HG03565 (cell line): Measurements from ENCODE around the gene KRTAP12-1.

Experiments
- ATAC-seq: cut with Tn5 transposase; IDR thresholded peaks from one replicate; pipeline ENCODE4 v1.9.1; 2021; ENCODE audit warnings: mild to moderate bottlenecking, moderate library complexity; ENCODE audit not compliant: unreplicated experiment

KRTAP12-1 gene, protein sequence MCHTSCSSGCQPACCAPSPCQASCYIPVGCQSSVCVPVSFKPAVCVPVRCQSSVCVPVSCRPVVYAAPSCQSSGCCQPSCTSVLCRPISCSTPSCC

DNA sequence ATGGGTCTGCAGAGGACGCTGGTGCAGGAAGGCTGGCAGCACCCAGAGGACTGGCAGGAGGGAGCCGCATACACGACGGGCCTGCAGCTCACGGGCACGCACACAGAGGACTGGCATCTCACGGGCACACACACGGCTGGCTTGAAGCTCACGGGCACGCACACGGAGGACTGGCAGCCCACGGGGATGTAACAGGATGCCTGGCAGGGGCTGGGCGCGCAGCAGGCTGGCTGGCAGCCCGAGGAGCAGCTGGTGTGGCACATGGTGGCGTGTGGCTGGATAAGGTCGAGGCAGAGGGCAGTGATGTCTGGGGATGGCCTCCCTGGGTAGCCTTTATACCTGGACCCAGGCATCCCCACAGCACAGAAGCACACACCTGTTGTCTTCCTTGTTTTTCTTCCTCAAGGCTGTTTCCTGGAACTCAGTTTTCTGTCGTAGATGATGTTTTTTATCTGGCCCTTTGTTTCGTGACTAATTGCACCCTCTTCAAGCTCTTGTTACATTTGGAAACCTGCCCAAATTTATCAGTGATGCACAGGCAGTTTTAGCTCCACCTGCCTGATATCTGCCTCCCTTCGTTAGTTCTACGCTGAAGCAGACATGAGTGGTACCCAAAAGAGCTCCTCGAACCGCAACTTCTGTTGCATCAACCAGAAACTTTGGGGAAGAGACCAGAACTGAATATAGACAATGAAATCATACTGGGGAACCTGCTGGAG is at the start of gene KRTAP12-1:
Gene KRTAP12-1, minus strand, starts transcription at position 303 of the 719 bp plus-strand sequence. Its CDS starts 40 bp downstream, at position 263.
- no peak for ATAC-seq

DNA sequence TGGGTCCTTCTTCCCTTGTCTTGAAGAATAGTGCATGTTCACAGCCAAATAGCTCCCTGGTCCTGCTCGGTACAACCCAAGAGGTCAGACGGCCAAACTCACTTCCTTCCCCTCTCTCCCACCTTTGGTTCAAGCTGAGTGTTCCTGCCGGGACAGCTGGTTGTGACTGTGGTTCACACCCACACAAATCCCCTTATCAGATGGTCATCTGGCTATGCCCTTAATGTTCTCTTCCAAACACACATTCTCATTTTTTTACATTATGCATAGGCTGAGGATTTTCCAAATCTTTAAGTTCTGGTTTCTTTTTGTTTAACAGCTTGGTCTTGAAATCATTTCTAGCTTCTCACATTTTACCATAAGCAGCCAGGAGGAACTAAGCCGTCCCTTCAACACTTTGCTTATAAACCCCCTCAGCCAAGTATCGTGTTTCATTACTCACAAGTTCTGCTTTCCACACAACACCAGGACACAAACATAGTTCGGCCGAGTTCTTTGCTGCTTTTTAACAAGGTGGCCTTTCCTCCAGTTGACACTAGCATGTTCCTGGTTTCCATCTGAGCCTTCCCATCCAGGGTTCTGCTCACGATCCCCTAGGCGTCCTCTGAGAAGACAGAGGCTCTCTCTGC is 49.1 kb upstream of the KRTAP12-1 start:
- no peak for ATAC-seq

- ATAC-seq: no peak
These were observed 48.0 kb upstream of the KRTAP12-1 start for GRCh38 chr21:44730028-44730395.

DNA sequence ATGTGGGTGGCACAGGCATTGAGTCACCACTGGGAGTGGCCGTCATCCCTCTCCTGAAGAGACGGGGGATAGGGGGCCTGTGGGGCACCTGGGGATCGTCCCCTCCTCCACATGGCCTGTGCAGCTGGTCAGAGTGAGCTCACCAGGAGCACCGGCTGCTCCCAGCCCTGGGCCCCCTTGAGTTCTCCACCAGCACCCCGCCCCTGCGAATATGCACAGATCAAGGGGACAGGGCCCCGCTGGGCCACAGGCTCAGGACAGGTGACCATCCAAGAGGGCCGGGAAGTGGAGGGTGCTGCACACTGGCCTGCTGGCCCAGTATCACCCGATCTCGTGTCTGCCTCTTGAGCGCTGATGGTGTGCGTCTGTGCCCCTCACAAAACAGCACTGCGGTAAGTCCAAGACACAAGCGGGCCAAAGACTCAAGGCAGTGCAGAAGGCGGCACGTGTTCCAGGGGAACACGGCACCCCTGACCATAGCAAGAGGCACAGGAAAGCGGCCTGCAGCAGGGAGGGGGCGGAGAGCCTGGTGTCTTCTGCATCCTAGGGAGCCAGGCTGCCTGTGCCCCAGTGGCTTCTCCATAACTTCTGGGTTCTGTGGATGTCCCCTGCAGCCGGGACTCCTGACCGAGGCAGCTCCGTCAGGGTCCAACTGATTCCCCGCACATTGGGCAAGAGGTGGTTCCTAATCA is 47.5 kb upstream of the KRTAP12-1 start:
- ATAC-seq: no peak

- ATAC-seq: no peak
These were observed 46.8 kb upstream of the KRTAP12-1 start for GRCh38 chr21:44728716-44729115.

- no peak for ATAC-seq
These were observed 45.8 kb upstream of the KRTAP12-1 start for GRCh38 chr21:44727757-44728156.

GRCh38 chr21:44727321-44727720 is 45.4 kb upstream of the KRTAP12-1 start:
- no peak for ATAC-seq

GRCh38 chr21:44726826-44727225 is 44.9 kb upstream of the KRTAP12-1 start:
- ATAC-seq: no peak

DNA sequence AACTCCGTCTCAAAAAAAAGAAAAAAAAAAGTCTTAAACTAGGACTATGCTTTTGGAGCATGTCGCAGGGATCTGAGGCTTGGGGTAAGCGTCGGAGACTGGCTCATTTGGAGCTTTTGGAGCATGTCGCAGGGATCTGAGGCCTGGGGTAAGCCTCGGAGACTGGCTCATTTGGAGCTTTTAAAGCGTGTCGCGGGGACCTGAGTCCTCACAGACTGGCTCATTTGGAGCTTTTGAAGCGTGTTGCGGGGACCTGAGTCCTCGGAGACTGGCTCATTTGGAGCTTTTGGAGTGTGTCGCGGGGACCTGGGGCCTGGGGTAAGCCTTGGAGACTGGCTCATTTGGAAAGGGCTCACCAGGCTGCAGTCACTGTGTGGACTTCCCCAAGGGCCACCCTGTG is 43.0 kb upstream of the KRTAP12-1 start:
- no peak for ATAC-seq

DNA sequence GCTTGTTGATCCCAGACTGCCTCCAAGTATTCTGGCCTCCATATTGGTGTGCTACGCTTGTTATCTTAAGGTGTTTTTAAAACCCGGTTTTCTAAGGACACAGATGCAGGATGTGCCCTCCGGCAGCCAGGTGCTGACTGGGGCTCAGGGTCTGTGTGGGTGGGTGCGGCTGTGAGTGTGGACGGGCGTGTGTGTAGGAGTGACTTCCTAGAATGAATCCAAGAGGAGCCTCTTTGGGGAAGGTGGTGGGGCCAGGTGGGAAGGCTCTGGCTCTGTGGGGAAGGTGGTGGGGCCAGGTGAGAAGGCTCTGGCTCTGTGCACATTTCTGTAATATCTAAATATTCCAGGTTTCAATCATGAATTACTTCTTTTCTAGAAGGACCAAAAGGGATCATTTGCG is 42.2 kb upstream of the KRTAP12-1 start:
- ATAC-seq: no peak

- ATAC-seq: no peak
These were observed 41.5 kb upstream of the KRTAP12-1 start for GRCh38 chr21:44723177-44724131.

DNA sequence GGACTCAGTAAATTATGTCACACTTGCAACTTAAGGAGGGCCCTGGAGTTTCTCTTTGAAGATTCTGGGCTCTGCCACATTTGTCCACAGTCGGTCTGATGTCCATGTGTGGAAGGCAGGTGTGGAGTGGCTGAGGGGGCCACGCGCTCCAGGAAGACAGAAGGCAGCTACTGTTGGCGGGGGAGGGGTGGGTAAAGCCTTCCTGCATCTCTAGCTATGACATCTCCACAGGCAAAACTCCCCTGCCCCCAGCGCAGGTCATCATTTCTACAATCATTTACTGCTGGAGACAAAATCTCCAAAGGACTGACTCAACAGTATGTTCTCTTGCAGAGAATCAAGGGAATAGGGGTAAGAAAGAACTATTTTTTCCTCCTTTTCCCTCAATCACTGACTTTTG is 40.8 kb upstream of the KRTAP12-1 start:
- ATAC-seq: no peak

GRCh38 chr21:44720170-44720569 is 38.2 kb upstream of the KRTAP12-1 start:
- ATAC-seq: no peak

DNA sequence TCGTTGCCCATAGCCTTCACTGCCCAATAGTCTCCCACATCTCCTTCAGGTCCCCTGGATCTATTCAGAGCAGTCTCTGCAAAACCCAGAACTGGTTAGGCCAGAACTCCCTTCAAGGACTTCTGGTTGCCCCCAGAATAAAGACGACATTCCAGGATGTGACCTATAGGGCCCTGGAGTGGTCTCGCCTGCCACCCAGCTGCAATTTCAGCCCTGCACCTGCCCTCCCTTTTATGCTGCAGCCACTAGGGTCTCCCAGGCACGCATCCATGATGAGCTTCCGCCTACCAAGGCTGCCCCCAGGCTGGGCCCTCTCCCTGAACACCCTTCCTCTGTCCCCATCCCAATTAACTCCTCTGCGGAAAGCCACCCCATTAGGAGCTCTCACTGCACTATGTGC is 36.6 kb upstream of the KRTAP12-1 start:
- no peak for ATAC-seq

DNA sequence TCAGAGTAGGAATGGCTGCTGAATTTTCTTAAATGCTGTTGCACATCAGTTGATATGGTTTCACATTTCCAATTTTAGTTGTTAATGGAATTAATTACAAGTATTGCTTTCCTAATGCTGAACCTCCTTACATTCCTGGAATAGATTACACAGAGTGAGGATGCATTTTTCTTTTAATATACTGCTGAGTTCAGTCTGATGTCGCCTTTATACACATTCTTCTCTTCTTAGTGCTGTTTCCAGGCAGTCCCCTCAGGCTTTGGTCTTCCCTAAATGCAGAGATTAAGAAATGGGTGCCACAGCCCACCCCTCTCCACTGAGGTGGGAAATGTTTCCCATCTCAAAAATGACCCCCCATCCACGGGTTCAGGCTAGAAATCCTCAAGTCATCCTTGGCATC is 36.1 kb upstream of the KRTAP12-1 start:
- no peak for ATAC-seq

DNA sequence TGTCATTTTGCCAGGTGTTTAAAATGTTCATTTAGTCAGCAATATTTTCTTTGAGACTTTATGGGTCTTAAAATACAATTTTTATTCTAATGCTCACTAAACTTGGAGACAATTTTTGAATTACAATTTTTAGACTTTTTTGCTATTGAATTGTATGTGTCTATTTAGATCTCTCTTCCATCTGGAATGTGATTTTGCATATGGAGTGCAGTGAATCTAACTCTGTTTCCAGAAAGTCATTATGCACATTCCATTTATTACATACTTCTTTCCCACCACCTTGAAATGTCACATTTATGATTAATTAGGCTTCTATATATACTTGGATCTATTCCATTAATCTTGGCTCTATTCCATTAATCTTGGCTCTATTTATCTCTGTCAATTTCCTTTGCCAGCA is 35.0 kb upstream of the KRTAP12-1 start:
- no peak for ATAC-seq

- ATAC-seq: no peak
These were observed 32.9 kb upstream of the KRTAP12-1 start for GRCh38 chr21:44714905-44715304.

GRCh38 chr21:44713846-44714245 is 31.9 kb upstream of the KRTAP12-1 start:
- ATAC-seq: no peak

GRCh38 chr21:44713130-44713529 is 31.2 kb upstream of the KRTAP12-1 start:
- ATAC-seq: no peak

GRCh38 chr21:44712203-44713028 is 30.5 kb upstream of the KRTAP12-1 start:
- ATAC-seq: no peak
